HEK293T (cell line): Measurements from ENCODE around the gene ZNF254.

Source experiments
- CTCF ChIA-PET: fragments of 350-600 bp; formaldehyde crosslinking; extraction: SDS; loops from one replicate; lab custom pipeline; 2021; ENCODE audit warnings: antibody characterized with exemption, inconsistent platforms; lab: Yijun Ruan, JAX
- POLR2A ChIA-PET: fragments of 350-600 bp; formaldehyde crosslinking; extraction: SDS; loops from one replicate; lab custom pipeline; 2020; ENCODE audit warnings: antibody characterized with exemption, inconsistent platforms; lab: Yijun Ruan, JAX
- DNase-seq: peaks from one replicate; pipeline ENCODE4 v3.0.0; 2012; ENCODE audit warnings: mixed read lengths; ENCODE audit errors: extremely low spot score
- ARNT ChIP-seq: fragments of 450-650 bp; IDR thresholded peaks from 2 replicates; pipeline ENCODE4 v1.6.1; 2017; ENCODE audit warnings: mild to moderate bottlenecking
- BHLHE40 ChIP-seq: fragments of 450-650 bp; IDR thresholded peaks from 2 replicates; pipeline ENCODE4 v1.6.1; 2016; ENCODE audit warnings: mild to moderate bottlenecking, moderate library complexity, borderline replicate concordance
- CTBP1 ChIP-seq: fragments of 450-650 bp; IDR thresholded peaks from 2 replicates; pipeline ENCODE4 v1.6.1; 2016; ENCODE audit warnings: borderline replicate concordance
- ELF4 ChIP-seq: fragments of 450-650 bp; IDR thresholded peaks from 2 replicates; pipeline ENCODE4 v1.6.1; 2017; ENCODE audit warnings: antibody characterized with exemption
- FOXA1 ChIP-seq: fragments of 450-650 bp; IDR thresholded peaks from 2 replicates; pipeline ENCODE4 v1.6.1; 2016; ENCODE audit warnings: mild to moderate bottlenecking
- FOXK2 ChIP-seq: fragments of 450-650 bp; IDR thresholded peaks from 2 replicates; pipeline ENCODE4 v1.6.1; 2016; ENCODE audit warnings: mild to moderate bottlenecking
- FOXM1 ChIP-seq: fragments of 450-650 bp; IDR thresholded peaks from 2 replicates; pipeline ENCODE4 v1.6.1; 2017; ENCODE audit warnings: mild to moderate bottlenecking, borderline replicate concordance
- HDGF ChIP-seq: fragments of 450-650 bp; IDR thresholded peaks from 2 replicates; pipeline ENCODE4 v1.6.1; 2017; ENCODE audit warnings: antibody characterized with exemption, borderline replicate concordance
- L3MBTL2 ChIP-seq: fragments of 450-650 bp; conservative IDR thresholded peaks from 2 replicates; pipeline ENCODE4 v1.6.1; 2016; ENCODE audit warnings: mild to moderate bottlenecking
- LEF1 ChIP-seq: fragments of 450-650 bp; IDR thresholded peaks from 2 replicates; pipeline ENCODE4 v1.6.1; 2017; ENCODE audit warnings: mild to moderate bottlenecking, borderline replicate concordance
- NFRKB ChIP-seq: fragments of 450-650 bp; IDR thresholded peaks from 2 replicates; pipeline ENCODE4 v1.6.1; 2016; ENCODE audit warnings: mild to moderate bottlenecking, moderate library complexity
- PKNOX1 ChIP-seq: fragments of 450-650 bp; IDR thresholded peaks from 2 replicates; pipeline ENCODE4 v1.6.1; 2016
- SP1 ChIP-seq: fragments of 450-650 bp; IDR thresholded peaks from 2 replicates; pipeline ENCODE4 v1.6.1; 2017
- SUZ12 ChIP-seq: fragments of 450-650 bp; IDR thresholded peaks from 2 replicates; pipeline ENCODE4 v1.6.1; 2016; ENCODE audit warnings: mild to moderate bottlenecking
- TARDBP ChIP-seq: fragments of 450-650 bp; IDR thresholded peaks from 2 replicates; pipeline ENCODE4 v1.6.1; 2016
- ZNF384 ChIP-seq: fragments of 450-650 bp; IDR thresholded peaks from 2 replicates; pipeline ENCODE4 v1.6.1; 2016

ZNF254 gene

DNA sequence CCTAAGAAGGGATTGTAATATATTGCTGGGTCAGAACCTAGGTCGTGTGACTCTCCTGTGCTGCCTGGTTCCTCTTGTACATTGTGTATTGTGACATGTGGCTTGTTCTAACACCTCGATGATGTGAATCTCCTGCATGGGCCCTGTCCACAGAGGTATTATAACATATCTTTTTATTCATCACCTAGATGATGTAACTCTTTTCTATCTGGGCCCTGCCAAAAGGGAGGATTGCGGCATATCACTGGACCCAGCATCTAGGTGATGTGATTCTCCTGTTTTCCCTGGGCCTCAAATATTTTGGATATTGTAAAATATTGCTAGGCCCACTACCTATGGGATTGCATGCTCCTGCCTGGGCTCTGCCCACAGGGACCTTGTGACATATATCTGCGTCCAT lies 33.4 kb upstream of the ZNF254 start:
- DNase-seq: no peak
- ChIA-PET CTCF (no interaction called here), POLR2A (no interaction called here)
- TF ChIP-seq ELF4 (no peak), ZNF384 (no peak), FOXA1 (no peak)

- POLR2A ChIA-PET: no interaction called here
- DNase-seq: no peak
- CTCF ChIA-PET: no interaction called here
- no peak for TF ChIP-seq BHLHE40
- no peak for TF ChIP-seq NFRKB
- no peak for TF ChIP-seq LEF1
- TF ChIP-seq ZNF384: no peak
- no peak for TF ChIP-seq ARNT
- no peak for TF ChIP-seq CTBP1
- no peak for TF ChIP-seq TARDBP
- TF ChIP-seq SP1: no peak
- no peak for TF ChIP-seq ELF4
- no peak for TF ChIP-seq FOXK2
- no peak for TF ChIP-seq HDGF
- no peak for TF ChIP-seq FOXA1
- no peak for TF ChIP-seq SUZ12
- TF ChIP-seq L3MBTL2: no peak
- TF ChIP-seq PKNOX1: no peak
- no peak for TF ChIP-seq FOXM1
Observed at GRCh38 chr19:24054044-24054935, 32.7 kb upstream of the ZNF254 start.

GRCh38 chr19:24055548-24055947 lies 31.4 kb upstream of the ZNF254 start:
- DNase-seq: no peak
- POLR2A ChIA-PET: no interaction called here
- CTCF ChIA-PET: no interaction called here
- TF ChIP-seq TARDBP (no peak), FOXA1 (no peak), SUZ12 (no peak), ARNT (no peak), L3MBTL2 (no peak), HDGF (no peak), SP1 (no peak)

DNA sequence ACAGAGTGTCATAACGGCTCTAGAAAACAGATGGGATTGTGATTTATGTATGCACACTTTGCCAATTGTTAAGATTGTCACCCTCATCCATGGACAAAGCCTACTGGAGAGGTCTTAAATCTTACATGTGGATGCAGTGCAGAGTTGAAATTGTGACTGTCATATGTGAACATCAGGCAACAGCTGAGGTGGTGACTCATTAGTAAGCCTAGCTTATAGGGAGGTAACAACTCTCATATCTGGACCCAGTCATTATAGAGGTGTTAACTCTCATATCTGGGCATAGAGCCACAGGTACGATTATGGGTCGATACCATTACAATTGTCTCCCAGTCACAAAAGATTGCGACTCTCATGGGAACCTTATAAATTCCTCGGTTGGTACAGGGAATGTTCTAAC lies 29.8 kb upstream of the ZNF254 start:
- DNase-seq: no peak
- CTCF ChIA-PET: no interaction called here

GRCh38 chr19:24059563-24060295 lies 27.3 kb upstream of the ZNF254 start:
- POLR2A ChIA-PET: no interaction called here
- DNase-seq: no peak
- TF ChIP-seq L3MBTL2 (no peak), ARNT (no peak), HDGF (no peak), TARDBP (no peak), FOXK2 (no peak), SP1 (no peak), FOXA1 (no peak), FOXM1 (no peak), ZNF384 (no peak), CTBP1 (no peak)

More for the DNA sequence above, 29.8 kb upstream of the ZNF254 start:
- TF ChIP-seq HDGF (no peak), FOXA1 (no peak)
- POLR2A ChIA-PET: interaction anchor here (0.6 kb wide), 1 partner anchor 11 kb away, joined by 3 read pairs; no protein-coding TSS in a partner anchor

DNA sequence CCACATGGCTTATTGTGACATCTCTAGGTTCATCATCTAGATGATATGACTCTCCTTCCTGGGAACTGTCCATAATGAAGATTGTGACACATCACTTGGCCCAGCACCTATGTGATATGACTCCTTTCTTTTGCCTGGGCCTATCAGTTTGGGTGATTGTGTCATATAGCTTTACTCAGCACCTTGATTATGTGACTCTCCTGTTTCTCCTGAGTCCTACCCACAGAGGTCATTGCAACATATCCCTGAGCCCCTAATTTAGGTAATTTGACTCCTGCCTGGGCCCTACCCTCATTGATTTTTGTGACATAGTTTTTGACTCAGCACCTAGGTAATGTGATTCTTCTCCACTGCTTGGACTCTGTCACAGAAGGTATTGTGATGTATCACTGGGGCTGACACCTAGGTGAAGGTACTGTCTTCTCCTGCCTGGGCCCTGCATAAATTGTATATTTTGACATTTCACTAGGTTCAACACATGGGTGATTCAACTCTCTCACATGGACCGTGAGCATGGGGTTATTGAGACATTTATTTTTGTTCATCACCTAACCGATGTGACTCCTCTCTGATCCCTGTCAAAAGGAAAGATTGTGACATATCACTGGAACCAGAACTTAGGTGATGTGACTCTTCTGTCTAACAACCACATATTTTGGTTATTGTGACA lies 26.2 kb upstream of the ZNF254 start:
- DNase-seq: no peak
- POLR2A ChIA-PET: no interaction called here
- CTCF ChIA-PET: no interaction called here
- TF ChIP-seq HDGF (no peak), CTBP1 (no peak), LEF1 (no peak), FOXK2 (no peak), FOXM1 (no peak), TARDBP (no peak), FOXA1 (no peak), ARNT (no peak), ZNF384 (no peak), SUZ12 (no peak), L3MBTL2 (no peak), SP1 (no peak), ELF4 (no peak), BHLHE40 (no peak), NFRKB (no peak)

More at GRCh38 chr19:24059563-24060295, 27.3 kb upstream of the ZNF254 start:
- CTCF ChIA-PET: no interaction called here

DNA sequence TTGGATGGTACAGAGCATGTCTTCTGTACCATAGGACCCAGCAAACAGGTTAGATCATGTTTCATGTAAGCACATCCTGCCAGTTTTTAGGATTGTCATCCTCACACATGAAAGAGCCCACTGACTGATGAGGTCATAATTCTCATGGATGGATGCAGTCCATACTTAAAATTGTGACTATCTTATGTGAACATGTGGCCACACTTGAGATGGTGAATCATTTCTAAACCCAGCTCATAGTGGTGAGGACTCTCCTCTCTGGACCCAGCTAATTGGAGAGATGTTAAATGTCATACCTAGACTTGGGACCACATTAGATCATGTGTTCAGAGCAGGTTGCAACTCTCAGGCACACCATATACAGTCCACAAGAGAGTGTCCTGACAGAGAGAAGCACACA lies 24.8 kb upstream of the ZNF254 start:
- POLR2A ChIA-PET: no interaction called here
- no peak for TF ChIP-seq TARDBP
- no peak for TF ChIP-seq BHLHE40
- CTCF ChIA-PET: no interaction called here
- DNase-seq: no peak
